ENCODE data around the gene OTOP1. TPM values are rescaled to one million over a fixed set of nuclear protein-coding genes. Genes with fewer than 3 reads are reported as not detected.

The OTOP1 gene, protein sequence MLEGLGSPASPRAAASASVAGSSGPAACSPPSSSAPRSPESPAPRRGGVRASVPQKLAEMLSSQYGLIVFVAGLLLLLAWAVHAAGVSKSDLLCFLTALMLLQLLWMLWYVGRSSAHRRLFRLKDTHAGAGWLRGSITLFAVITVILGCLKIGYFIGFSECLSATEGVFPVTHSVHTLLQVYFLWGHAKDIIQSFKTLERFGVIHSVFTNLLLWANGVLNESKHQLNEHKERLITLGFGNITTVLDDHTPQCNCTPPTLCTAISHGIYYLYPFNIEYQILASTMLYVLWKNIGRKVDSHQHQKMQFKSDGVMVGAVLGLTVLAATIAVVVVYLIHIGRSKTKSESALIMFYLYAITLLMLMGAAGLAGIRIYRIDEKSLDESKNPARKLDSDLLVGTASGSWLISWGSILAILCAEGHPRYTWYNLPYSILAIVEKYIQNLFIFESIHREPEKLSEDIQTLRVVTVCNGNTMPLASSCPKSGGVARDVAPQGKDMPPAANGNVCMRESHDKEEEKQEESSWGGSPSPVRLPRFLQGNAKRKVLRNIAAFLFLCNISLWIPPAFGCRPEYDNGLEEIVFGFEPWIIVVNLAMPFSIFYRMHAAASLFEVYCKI
- total RNA-seq, result not detected in 2 replicates

DNA sequence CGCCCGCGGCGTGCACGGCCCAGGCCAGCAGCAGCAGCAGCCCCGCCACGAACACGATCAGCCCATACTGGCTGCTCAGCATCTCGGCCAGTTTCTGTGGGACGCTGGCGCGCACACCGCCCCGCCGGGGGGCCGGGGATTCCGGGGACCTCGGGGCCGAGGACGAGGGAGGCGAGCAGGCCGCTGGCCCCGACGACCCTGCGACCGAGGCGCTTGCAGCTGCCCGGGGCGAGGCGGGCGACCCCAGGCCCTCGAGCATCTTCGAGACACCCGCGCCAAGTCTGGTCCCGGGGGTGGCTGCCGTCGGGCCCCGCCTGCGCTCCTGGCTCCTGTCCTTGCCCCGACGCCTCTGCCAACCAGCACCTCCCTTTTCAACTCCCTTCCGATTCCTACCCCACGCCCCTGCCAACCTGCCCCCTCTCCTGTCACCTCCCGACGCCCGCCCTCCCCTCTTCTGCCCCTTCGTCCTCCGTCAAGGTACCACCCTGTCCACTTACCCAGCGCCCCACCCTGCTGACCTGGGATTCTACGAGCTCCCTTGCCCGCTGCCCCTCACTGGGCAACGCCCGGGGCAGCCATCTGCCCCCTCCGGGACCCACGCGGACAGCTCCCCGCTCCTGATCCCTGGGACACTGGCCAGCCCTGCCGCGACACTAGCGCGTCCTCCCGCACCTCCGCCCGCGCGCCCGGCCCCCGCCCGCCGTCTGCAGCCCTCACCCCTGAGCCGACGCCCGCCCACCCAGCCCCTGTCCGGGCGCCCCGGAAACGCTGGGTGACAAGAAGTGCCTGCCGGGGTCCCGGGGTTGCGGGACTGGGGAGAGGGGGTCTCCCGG lies at the start of gene OTOP1:
TSS of gene OTOP1 (minus strand) at position 324 of the 833 bp plus-strand sequence. CDS start at position 259, 65 bp downstream.

DNA sequence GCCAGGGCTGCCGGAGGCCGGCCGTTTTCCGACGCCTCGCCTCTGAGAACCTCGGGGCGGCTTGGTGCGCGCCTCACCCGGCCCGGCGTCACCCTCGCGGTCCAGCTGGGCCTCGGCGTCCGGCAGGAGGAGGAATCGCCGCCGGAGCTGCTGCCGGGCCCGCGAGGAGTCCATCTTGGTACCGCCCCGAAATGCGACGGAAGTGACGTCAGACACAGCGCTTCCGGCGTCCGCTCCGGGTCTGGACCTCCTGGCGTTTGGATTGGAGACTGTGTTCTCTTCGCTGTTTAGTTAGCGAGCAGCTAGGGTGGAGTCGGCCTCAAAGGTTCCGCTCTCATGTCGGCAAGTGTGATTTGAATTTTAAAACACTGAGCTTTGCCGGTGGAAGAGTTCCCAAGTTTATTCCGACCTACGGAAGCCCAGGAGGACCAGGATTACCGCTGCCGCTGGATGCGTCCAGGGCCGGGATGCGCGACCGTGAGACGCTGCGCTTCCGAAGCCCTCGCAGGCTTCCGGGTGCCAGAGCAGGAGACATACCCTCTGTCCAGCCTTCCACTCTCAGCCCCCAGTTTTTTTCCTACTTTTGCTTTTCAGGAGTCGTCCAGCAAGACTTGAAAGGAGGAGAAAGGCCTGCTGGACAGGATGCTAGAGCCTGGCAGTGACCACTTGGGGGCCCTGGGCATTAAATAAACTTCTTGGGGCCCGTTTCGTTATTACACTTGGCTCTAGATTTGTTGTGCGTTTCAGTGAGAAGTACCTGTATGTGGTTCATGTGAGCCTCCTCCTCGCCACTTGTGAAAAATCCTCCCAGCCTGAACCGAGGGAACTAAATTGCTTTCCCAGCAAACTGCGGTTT lies 21.5 kb upstream of the OTOP1 start, which contains the start of gene TMEM128:
TSS of gene TMEM128 (minus strand) at position 195 of the 856 bp plus-strand sequence. CDS start at position 174, 21 bp downstream.

Other genes with a start within 250 kb of the OTOP1 start
- gene TMEM128, start 21.3 kb upstream of the OTOP1 start, total RNA-seq, result 22.6 and 35.5 TPM in 2 replicates
- 24.1 and 29.7 TPM in 2 replicates for gene LYAR, start 63.2 kb upstream of the OTOP1 start, total RNA-seq
- gene ZBTB49, start 63.3 kb upstream of the OTOP1 start, total RNA-seq, result 4.1 and 4.6 TPM in 2 replicates
- 5.1 and 15.3 TPM in 2 replicates for gene NSG1, start 160.2 kb upstream of the OTOP1 start, total RNA-seq